Esophagus (tissue), 2 donors: ENCODE measurements around the gene DSC3. TPM values are rescaled to one million over a fixed set of nuclear protein-coding genes. Genes with fewer than 3 reads are reported as not detected.

Experiments used
- polyA plus RNA-seq, 2 donors: library from polyadenylated mRNA; stranded (reverse); fragments of 200-250 nt; gene quantifications; one replicate each; pipeline ENCODE4 v1.2.3, GENCODE V29; 2013
- donor health status: healthy with polysubstance abuse.
- donor health status: Bipolar disorder and iron deficiency.

DSC3 gene
- polyA plus RNA-seq, 2 donors = 41.7 to 70.9 TPM

Other genes with a start within 250 kb of the DSC3 start
- 100 to 1,000 TPM in 1 of 2 donors, 10 to 100 TPM in 1; 63.5 to 123 TPM for gene DSC2, start 59.7 kb upstream of the DSC3 start, polyA plus RNA-seq
- under 1 TPM; 0.04 to 0.16 TPM for gene DSC1, start 120.1 kb upstream of the DSC3 start, polyA plus RNA-seq